Right lobe of liver (tissue), 6 donors: ENCODE results near the gene CTIF. TPM values are rescaled to one million over a fixed set of nuclear protein-coding genes. Genes with fewer than 3 reads are reported as not detected.

Experiments
- ATAC-seq, 4 donors: fragments of 200-7000 bp; cut with Tn5 transposase; one replicate each; pipeline ENCODE4 v1.9.1; 2020; ENCODE audit warnings: mild to moderate bottlenecking in 4 of 4, moderate library complexity in 4 of 4
- DNase-seq, 3 donors: peaks; one replicate each; pipeline ENCODE4 v3.0.0-alpha.2; 2020
- H3K27ac ChIP-seq, 3 donors: fragments of 200-600 bp; one replicate each; pipeline ENCODE4 v1.8.0; 2022
- H3K27me3 ChIP-seq, 2 donors: fragments of 200-600 bp; one replicate each; pipeline ENCODE4 v1.8.0; 2022
- H3K36me3 ChIP-seq, 4 donors: fragments of 200-600 bp; sonication (generic) in 1 of 4; one replicate each; pipeline versions ENCODE4 v1.5.1 to v1.8.0; 2017 to 2022; ENCODE audit warnings: control low read depth in 1 of 4
- H3K4me1 ChIP-seq, 4 donors: fragments of 200-600 bp; sonication (generic) in 1 of 4; one replicate each; pipeline versions ENCODE4 v1.5.1 to v1.8.0; 2017 to 2022; ENCODE audit warnings: control low read depth in 1 of 4
- H3K4me3 ChIP-seq, 3 donors: fragments of 200-600 bp; one replicate each; pipeline ENCODE4 v1.8.0; 2022
- H3K9me3 ChIP-seq, 4 donors: fragments of 200-600 bp; sonication (generic) in 1 of 4; one replicate each; pipeline versions ENCODE4 v1.5.1 to v1.8.0; 2017 to 2022; ENCODE audit warnings: control low read depth in 1 of 4
- CTCF ChIP-seq, 4 donors: fragments of 200-600 bp in 3 of 4; fragments of 450-650 bp in 1 of 4; IDR thresholded peaks; one replicate each; pipeline versions ENCODE4 v1.5.1 to v1.8.0; 2016 to 2022; ENCODE audit warnings: antibody characterized with exemption in 4 of 4, mild to moderate bottlenecking in 2 of 4
- POLR2A ChIP-seq: fragments of 450-650 bp; IDR thresholded peaks from one replicate; pipeline ENCODE4 v1.6.1; 2017; ENCODE audit warnings: antibody characterized with exemption, mild to moderate bottlenecking
- WGBS: methylation state at CpG from one replicate; pipeline ENCODE4 v1.1.6; 2018; ENCODE audit warnings: low coverage, low lambda C conversion rate; ENCODE audit not compliant: insufficient coverage; ENCODE audit errors: missing lambda C conversion rate; 5-methylcytosine and 5-hydroxymethylcytosine counted together
- intact Hi-C, 2 donors: fragments of 100-400 bp; cut with DNase I; formaldehyde crosslinking; loops; one replicate each; pipeline versions ENCODE4 v1.11.2 to v1.14.1; 2022
- total RNA-seq, 6 experiments: library from RNA; depleted of rRNA in 2 of 6; stranded (reverse); fragments of >200 nt in 2 of 6; fragmentation: NEBNext Ultra II Directional in 3 of 6; extraction: Animal tissue kit (Norgen Biotek cat#: 25700) in 3 of 6; gene quantifications; one replicate each; pipeline versions ENCODE4 v1.1.0 to v1.2.4, GENCODE V29; 2016 to 2023
- donor health status: DM: no; HTN: yes; CAD: no.
- donor health status: DM: no; HTN: no; CAD: no.
- donor health status: DM: no; HTN: no; CAD: no.
- donor health status: DM: no; HTN: yes; CAD: no.
- donor health status: DM: no; HTN: yes; CAD: no.

The CTIF gene
- total RNA-seq, 6 experiments from 2014 or later: 29.0 to 60.6 (median 43.1) TPM

DNA sequence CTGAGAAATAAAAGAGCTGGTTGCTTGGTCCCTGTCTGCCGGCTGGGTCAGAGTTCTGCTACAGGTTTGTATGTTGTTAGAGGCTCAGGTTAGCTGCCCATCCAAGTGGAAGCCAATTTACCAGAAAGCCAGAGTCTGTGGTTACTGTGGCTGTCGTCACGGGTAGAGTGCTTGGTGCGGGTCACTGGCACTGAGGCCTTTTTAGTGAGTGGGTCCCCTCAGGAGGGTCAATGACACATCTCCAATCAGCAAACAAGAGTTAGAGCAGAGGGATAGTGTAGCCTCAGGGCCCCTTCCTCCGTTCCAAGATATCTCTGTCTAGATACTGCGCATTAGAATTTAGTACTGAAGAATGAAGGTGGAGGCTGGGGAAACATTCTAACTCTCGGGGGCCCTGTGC, 41.2 kb downstream of the CTIF start:
- Histone ChIP-seq H3K9me3 (no peaks in the 10 kb centered on the region), H3K4me1 (peaks cover 0 to 71% (median 27%) of the 10 kb centered on the region in 4 donors), H3K4me3 (no peak overlapping the region), H3K27ac (peak overlapping the region; percentile 33 to 92 (median 75)), H3K36me3 (no peaks in the 10 kb centered on the region), H3K27me3 (no peaks in the 10 kb centered on the region)
- ATAC-seq: no peak
- 25% methylated on average over 5 of the region's 7 CpGs for WGBS
- intact Hi-C loops: no loop called here
- DNase-seq: peak in 1 of 3 donors; percentile 59
- no peak for TF ChIP-seq CTCF (IDR thresholded peaks at IDR 0.05)
- TF ChIP-seq POLR2A: no peak

DNA sequence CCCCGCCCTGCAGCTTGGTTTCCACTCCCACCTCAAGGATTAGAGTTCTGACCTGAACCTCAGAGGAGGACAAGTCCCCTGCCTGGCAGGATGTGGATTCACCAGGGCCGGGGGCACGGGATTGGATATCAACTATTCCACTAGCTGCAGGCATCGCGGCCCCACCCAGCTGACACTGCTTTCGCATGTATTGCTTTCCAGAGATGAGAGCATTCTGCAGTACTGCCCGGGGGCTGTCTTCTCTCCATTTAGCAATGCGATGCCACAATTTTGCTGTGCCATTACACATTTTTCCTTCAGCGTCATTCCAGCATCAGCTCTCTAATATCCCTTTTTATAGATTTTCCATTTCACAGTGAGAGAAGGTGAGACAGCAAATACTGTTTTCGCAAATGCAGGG, 42.0 kb downstream of the CTIF start:
- 43% methylated on average over 3 of the region's 10 CpGs for WGBS
- peak in 2 of 4 donors; percentile 5 to 12 for ATAC-seq

GRCh38 chr18:48581206-48581605, 42.4 kb downstream of the CTIF start:
- H3K4me1 ChIP-seq: peaks cover 0 to 60% (median 22%) of the 10 kb centered on the region in 4 donors
- no peak for DNase-seq
- no peaks in the 10 kb centered on the region for H3K36me3 ChIP-seq
- H3K9me3 ChIP-seq: no peaks in the 10 kb centered on the region
- H3K4me3 ChIP-seq: peak overlapping the region in 1 of 3 donors; percentile 3
- H3K27ac ChIP-seq: peak overlapping the region; percentile 33 to 92 (median 86)
- peak; percentile 42 to 71 (median 64) for ATAC-seq
- intact Hi-C loops: no loop called here
- no peaks in the 10 kb centered on the region for H3K27me3 ChIP-seq
- TF ChIP-seq POLR2A: no peak
- no peak for TF ChIP-seq CTCF (IDR thresholded peaks at IDR 0.05)
- WGBS: 15% methylated on average over 3 of the region's 4 CpGs

More for the DNA sequence above, 42.0 kb downstream of the CTIF start:
- intact Hi-C loops: no loop called here
- no peaks in the 10 kb centered on the region for H3K36me3 ChIP-seq
- DNase-seq: peak in 1 of 3 donors; percentile 53
- no peak for TF ChIP-seq POLR2A
- TF ChIP-seq CTCF (IDR thresholded peaks at IDR 0.05): no peak
- H3K27me3 ChIP-seq: no peaks in the 10 kb centered on the region
- H3K4me1 ChIP-seq: peaks cover 0 to 64% (median 23%) of the 10 kb centered on the region in 4 donors
- peak overlapping the region; percentile 33 to 92 (median 75) for H3K27ac ChIP-seq
- H3K4me3 ChIP-seq: no peak overlapping the region
- no peaks in the 10 kb centered on the region for H3K9me3 ChIP-seq

GRCh38 chr18:48581941-48582340, 43.1 kb downstream of the CTIF start:
- H3K9me3 ChIP-seq: no peaks in the 10 kb centered on the region
- H3K4me1 ChIP-seq: peaks cover 0 to 54% (median 18%) of the 10 kb centered on the region in 4 donors
- 77% methylated on average over 6 of the region's 8 CpGs for WGBS
- H3K27ac ChIP-seq: peak overlapping the region in 2 of 3 donors; percentile 86 to 92
- H3K36me3 ChIP-seq: no peaks in the 10 kb centered on the region
- no peak for TF ChIP-seq CTCF (IDR thresholded peaks at IDR 0.05)
- no peak for TF ChIP-seq POLR2A
- H3K27me3 ChIP-seq: no peaks in the 10 kb centered on the region
- DNase-seq: no peak
- ATAC-seq: no peak
- no peak overlapping the region for H3K4me3 ChIP-seq
- intact Hi-C loops: no loop called here

DNA sequence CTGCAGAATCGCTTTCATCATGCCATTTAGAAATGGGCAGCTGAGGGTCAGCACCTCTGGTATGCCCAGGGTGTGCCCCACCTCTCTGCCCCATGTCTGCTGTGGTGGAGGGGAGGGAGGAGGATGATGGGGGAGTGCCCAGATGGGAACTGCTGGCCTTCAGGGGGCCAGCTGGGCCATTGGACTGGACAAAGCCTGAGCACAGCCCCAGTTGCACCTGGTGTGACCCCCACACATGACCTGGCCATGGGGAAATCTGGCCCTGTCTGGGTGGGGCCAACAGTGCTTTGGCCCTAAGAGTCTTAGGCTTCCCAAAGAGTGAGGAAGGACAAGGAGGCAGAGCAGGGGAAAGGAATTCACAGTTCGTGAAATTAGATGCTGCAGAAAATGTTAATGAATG, 44.1 kb downstream of the CTIF start:
- no peaks in the 10 kb centered on the region for H3K9me3 ChIP-seq
- H3K27ac ChIP-seq: peak overlapping the region in 1 of 3 donors; percentile 92
- peaks cover 0 to 44% (median 16%) of the 10 kb centered on the region in 4 donors for H3K4me1 ChIP-seq
- no peak overlapping the region for H3K4me3 ChIP-seq
- intact Hi-C loops: no loop called here
- H3K36me3 ChIP-seq: no peaks in the 10 kb centered on the region
- H3K27me3 ChIP-seq: no peaks in the 10 kb centered on the region
- ATAC-seq (no peak), DNase-seq (no peak)
- no peak for TF ChIP-seq POLR2A
- TF ChIP-seq CTCF (IDR thresholded peaks at IDR 0.05): no peak
- 87% methylated on average over 2 of the region's 2 CpGs for WGBS
